ENCODE data around the gene P2RX3.

P2RX3 gene

DNA sequence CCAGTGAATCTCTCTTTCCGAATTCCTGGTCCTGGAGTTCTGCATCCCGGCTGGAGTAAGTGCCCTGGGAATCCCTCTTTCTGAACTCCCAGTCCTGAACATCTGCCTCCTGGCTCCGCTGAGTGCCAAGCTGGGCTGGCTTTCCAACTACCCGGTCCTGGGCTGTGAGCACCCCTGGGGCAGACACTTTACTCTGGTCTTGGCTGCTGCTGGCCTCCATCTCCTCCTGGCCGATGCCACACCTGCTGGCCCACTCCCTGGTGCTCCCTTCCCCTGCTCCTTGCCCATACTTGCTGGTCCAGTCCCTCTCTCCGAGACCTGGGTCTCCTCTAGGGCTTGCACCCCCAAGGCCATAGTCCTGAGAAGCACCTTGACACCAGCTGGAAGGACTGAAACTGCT, 28.1 kb upstream of the P2RX3 start:
- DNase-seq: peak in 1 of 2 experiments; percentile 27

DNA sequence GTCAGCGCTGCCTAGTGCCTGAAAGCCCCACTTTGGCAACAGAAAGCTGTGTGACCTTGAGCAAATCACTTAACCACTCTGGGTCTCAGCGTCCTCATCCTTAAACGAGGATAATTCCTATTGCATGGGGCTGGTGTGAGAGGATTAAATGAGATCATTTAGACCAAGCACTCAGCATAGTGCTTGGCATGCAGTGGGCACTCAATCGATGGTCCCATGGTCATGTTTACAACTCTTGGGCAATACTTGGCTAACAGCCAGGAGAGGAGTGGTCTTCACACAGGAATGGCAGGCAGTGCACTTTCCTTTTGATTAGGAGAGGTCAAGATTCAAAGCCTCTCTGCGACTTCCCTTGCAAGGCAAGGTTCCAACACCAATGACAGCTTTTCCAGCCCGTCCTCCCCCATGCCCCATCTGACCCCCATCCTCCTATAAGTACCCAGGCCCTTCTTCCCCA, 27.5 kb upstream of the P2RX3 start:
- DNase-seq: peak in 1 of 2 experiments; percentile 59

DNA sequence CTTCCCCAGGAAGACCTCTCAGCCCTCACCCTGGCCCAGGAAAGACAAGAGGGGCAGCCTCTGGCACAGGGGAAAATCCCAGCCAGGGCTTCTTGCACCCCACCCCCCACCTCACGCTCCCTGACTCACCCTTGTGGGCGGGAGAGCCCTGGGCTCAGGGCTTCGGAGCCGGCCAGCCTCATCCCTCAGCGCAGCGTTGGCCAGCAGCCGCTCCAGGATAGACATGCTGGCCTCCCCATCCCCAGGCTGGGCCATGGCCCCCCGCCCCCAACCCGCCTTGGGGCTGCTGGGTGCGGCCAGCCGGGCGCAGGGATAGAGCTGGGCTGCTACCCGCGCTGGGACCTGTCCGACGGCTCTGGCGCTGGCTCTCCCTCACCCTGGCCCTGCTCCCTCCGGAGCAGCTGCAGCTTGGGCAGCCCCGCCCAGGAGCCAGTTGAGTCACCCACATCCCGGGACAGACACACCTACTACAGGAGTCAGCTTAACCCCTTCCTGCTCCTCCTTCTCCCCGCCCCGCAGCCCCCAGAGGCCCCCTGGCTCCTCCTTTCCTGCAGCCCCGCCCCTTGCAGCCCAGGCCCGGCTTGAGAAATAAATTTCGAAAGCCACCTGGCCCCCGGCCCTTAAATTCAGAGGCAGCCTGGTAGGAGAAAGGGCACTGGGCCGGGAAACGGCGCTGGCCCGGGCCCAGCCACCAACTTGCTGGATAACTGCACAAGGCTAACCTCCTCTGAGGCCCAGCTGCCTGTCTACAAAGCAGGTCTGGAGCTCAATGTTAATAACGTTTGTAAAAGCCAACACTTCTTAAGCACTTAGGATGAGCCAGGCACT, 26.8 kb upstream of the P2RX3 start:
- DNase-seq: peak; percentile 89 to 95

DNA sequence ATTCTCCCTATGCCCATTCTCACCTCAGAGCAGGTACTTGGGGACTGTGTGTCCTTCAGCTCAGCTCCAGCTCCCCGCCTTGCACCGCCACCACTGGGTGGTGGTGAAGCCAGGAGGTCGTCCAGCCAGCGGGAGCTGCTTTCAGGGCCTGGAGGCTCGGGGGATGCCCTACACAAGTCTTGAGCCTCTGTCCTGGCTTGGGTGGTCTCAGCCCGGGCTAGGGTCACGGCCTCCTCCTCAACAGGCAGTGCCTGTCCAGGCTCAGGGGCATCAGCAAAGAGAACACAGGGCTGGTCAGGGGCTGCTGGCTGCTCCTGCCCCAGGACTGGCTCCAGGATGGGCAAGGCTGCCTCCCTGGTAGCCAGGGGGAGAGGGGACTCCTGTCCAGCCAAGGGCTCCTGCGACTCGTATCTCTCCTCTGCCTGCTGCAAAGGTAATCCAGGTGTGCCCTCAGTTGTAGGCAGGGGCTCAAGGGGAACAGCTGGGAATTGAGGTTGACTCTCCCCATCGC, 25.6 kb upstream of the P2RX3 start:
- no peak for DNase-seq

DNA sequence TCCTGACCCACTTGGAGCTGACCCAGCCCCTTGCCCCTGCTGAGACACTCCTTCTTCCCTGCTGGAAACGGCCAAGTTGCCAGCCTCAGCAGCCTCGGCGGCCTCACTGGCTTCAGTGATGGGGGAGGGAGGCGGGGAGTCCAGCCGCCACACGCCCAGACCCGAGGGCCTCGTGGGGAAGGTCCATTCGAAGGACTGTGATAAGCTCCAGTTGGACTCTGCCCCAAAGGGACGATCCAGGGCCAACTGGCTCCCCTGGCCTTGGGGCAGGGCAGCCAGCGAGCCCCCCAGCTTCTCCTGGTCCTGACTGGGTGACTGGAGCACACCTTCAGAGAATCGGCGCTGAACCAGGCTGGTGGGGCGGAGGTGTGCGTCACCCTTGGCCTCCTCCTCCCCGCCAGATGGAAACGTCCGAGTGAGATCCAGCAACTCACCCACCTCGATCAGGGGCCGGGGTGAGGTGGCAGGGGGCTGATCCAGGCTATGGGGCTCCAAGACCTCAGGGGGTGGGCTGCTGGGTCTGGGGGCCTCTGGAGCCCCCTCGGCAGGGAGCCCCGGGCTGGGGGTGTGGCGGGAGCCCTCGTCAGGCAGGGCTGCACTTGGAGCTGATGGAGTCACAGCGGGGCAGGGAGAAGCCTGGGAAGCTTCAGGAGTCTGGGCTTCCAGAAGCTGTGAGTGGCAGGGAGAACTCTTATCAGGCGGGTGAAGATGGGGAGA, 24.9 kb upstream of the P2RX3 start:
- no peak for DNase-seq

DNA sequence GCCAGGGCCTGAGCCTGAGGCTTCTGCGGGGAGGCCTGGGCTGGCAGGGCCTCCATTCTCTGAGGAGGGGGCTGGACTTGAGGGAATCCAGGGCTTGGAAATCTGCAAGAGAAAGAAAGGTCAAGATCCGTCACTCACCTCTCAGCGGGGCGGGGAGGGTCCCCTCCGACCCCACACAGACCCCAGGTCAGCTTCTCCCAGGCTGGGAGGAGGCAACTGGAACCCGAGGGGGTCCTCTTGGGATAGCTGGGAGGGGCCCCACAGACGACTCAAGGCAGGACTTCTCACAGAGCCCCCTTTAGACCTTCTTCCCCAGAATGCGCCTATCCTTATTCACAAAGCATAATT, 24.4 kb upstream of the P2RX3 start:
- DNase-seq: no peak

DNA sequence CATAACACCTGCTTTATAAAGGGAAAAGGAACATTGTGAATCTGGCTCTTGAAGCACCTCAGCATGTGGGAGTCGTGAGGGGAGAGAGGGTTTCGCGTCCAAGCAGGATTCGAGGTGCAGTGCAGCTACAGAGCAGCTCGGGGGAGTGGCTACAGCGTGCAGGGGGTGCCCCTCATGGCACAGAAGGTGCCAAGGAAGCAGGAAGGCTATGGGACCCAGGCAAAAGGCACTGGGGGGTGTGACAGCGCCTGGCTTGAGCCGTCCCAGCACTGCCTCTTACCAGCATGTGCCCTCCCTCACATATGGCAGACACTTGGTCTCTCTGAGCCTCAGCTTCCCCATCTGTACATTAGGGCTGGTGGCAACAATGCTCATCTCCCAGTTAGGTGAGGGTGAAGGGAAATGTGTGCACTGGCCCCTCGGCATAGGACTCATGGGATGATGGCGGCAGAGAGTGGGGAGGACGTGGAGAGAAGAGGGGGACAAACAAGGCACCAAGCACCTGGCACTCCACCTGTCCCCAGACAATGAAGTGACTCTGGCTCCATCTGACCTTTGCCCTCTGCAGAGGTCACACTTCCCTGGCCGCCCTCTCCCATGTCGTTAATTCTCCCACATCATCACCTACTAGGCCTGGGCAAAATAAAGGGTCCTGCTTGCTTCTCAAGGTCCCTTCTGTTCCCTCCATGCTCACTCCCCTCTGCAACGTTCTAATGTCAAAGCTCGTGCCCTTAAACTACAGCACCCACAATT, 23.8 kb upstream of the P2RX3 start:
- no peak for DNase-seq

DNA sequence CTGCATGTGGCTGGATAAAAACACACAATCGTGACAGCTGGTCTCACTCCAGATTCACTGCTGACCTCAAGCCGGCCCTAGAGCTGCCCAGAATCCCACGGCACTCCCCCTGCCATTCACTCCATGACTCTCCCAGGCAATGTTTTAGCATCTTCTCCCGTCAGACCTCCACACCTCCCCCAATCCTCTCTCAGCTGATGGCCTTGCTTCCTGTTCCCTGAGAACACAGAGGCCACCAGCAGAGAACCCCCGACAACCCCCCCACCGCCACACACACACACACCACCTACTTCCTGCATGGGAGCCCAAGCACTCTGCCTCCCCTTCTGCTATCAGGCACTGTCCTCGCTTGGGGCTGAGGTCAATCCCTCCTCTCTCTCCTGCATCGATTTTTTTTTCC, 22.7 kb upstream of the P2RX3 start:
- no peak for DNase-seq

DNA sequence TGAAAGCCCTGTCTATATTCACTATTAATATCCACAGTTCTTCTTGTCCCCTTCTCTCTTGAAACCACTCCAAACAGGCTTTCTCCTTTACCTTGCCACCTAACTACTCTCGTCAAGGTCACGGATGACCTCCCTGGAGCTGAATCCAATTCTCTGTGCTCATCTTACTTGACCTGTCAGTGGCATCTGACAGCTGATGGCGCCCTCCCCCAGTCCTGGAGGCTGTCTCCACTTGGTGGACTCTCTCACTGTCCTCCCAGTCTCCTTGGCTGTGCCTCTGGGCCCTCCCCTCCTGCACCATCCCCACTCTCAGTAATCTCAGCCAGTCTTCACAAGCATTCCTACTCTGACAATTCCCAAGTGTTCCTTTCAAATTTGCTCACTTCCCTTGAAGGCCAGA, 22.1 kb upstream of the P2RX3 start:
- no peak for DNase-seq

DNA sequence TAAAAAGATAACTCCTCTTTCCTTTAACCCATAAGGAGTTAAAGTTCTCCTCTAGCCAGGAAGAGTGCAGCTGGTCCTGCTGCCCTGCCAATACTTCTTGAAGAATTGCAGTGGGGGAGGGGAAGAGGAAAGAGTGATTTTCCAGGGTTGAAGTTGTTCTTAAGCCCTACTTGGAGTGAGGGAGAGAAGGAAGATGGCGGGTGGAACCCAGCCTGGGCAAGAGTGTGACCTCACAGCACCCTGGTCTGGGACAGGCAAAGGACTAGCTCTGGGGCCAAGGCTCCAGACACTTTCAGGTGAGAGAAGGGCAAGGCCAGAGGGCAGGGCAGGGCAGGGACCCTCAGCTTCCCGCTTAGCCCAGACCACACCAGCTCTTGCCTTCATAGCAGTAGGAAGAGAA, 20.0 kb upstream of the P2RX3 start:
- DNase-seq: peak in 1 of 2 experiments; percentile 46

DNA sequence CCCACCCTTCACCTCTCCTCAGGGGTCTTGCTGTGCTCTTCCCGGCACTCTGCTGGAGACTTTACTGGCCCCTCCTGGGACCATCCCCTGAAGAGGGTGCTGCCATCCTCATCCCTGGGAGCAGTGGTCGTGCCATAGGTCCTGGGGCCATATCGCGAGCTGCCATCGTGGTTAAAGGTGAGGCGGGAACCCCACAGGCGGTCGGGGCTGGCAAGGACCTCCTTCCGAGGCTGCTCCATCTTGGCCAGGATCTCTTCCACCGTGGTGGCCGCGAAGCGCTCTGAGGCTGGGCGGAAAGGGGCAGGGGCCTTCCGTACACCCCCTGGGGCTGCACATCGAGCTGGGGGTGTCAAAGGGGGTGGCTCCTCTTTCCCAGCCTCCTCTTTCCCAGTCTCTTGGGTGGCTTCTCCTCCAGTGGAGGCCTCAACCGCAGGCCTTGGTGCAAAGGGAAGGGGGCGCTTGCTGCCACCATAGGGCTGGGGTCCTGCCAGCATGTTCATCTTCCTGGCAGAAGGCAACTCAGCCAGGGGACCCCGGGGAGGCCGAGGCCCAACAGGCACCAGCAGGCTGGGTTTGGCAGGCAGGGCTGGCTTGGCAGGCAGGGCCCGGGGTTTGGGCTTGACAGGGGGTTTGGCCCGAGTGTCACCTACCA, 18.0 kb upstream of the P2RX3 start:
- peak in 1 of 2 experiments; percentile 13 for DNase-seq

DNA sequence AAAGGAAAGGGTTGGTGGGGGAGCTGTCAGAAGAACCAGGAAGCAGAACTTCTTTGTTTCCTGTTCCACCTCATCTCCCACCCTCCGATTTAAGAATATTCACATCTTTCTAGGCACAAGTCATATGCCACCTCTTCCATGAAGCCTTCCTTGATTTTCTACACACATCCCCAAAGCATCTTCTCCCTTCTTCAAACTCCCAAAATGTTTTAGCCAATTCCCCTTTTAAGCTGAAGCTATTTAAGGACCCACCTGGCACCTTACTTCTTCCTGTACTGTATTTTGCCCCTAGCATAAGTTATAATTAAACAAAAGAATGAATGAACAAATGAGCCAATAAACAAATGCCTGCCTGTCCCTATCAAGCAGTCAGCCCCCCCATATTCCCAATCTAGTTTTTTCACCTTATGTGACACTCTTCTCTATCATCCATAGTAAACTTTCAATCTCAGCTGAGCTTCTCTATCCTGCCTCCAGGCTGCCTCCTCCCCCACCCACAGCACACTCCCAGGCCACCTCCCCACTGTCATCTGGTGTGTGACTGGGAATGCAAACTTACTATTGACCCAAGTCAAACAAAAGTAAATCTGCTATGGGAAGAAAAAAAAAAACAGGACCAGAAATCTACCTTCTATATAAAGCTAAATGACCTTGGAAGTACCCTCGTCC, 17.3 kb upstream of the P2RX3 start:
- no peak for DNase-seq

DNA sequence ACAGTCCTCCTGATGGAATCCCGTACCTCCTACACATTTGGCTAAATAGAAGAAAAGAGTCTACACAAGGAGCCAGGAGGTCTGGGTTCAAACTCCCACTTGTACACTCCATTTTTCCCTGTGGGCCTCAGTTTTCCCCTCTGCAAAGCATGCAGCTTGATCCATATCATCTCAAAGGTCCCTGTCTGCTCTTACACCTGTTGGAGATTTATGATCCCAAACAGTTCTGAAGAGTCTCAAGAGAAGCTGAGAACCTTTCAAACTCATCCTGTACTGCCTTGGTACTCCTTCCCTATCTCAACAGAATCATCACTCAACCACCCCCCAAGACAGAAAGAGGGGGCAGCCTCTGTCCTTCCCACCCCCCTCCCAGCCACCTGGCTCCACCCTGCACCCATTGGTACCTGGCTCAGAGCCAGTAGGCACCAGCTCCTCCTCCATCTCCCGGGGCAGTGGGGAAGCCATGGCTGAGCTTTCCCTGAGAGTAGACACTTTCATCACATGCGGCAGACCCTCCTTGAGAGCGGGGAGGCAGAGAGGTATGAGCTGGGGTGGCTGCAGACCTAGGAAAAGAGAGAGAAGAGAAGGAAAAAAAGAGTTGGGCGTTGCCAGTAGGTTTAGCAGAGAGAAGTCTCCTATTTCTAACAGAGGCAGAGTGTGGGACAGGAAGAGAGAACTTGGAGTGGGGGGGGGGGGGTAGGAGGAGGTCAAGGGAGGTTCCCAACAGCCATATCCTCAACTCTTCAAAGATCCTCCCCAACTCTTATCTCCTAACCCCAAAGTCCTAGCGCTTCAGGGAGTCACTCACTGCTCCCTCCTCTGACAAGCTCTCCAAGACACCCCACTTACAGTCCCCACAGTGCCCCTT, 16.5 kb upstream of the P2RX3 start:
- no peak for DNase-seq

DNA sequence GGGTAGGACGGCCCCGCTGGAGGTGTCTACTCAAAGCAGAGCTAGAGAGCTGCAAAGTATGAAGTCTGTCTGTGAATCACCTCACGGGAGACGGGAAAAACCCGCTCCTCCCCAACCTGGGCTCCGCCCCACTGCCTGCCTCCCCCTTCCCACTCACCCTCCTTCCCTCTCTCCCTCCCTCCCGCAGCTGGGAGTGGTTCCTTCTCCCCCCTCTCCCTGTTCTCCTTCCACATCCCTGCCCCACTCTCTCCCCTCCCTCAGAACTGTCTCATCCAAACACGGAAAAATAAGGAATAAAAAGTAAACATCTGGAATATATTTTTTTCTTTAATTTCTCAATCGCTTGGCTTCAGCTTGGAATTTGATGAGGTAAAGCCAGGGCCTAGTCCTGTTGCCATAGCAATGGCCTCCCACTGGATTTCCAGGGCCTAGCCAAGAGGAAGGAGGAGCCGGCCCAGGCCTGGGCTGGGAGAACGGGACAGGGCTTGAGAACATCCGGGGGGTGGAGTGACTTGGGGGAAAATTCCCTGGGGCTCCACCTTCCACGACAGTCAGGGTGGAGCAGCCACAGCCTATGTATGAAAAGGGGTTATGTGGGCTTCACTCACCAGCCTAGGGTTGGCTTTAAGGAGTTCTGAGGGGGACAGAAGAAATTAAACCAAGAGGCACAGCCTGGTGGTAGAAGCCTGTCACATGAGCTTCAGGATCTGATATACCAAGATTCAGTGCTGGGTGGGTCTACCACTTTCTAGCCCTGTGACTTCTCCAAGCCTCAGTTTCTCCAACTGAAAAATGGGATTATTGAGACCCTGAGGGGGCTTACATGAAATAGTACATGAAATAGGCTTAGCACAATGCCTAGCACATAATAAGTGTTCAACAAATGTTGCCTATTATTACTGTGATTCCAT, 15.6 kb upstream of the P2RX3 start:
- DNase-seq: peak; percentile 80 to 90

DNA sequence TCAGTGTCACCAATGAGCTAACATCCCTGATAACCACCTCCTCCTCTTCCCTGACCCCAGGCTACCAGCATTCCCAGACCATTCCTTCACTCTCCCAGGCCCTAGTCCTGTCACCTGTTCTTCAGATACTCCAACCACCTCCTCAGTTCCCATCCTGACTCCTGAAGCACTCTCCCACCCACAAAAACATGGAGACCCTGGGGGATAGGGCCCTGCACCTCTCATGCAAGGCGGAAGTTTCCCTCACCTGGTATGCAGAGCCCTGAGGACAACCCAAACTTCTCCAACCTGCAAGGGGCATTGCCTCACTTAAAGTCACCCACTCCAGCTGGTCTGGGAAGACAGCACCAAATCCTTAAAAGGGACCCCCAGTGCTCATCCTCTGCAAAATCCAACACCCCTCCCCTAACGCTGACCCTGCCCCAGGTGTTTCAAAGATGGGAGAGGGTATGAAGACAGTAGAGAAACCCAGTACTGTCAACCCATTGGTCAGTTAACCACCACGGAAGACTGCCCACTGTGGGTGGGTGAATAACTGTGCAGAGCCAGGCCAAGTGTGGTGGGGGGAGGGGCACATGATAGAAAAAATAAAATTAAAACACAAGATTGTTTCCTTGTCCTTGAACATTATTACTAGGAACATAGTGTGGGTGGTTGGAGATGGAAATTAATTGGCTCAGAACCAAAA, 14.8 kb upstream of the P2RX3 start:
- peak in 1 of 2 experiments; percentile 40 for DNase-seq

DNA sequence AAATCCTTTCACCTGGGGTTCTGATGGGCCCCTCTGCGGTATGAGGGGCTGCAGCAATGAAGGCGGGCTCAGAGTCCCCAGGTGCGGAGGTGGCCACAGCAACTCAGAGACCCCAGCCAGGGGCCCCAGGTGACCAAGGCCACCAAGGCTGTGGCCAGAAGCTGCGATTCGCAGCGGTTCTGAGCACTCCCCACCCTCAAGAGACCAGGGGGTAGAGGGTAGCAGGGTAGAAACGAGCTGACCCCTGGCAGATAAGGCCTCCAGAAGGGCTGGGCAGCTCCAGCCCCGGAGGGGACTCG, 14.3 kb upstream of the P2RX3 start:
- no peak for DNase-seq

DNA sequence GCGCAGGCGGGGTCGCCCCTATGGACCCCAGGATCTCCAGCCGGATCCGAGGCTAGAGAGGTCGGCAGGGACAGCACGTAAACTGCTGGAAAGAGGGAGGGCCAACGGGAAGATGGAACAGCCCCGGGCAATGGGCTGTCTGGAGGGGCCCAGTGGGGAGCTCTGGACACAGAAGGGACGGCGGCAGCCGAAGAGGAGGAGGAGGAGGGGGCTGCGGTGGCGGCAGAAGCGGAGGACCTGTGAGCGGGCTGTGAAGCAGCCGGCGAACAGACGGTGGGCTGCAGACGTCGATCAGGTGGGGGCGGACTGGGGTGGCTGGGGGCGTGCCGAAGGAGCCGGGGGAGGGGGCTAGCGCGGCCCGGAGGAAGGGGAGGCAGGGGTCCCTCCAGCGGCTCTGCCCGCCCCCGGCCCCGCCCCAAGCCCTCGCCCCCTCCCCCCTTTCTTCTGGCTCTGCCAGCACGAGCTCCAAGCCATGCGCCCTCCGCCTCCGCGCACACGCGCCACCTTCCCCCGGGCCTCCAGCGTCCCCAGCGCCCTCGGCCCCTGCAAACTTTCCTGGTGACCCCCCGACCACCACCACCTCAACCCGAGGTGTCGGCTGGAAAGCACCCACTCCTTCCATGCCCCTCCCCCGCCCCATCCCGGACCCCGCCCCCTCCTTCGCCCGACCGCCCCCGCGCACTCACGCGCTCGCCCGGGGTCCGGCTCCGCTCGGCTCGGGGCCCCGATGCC, 13.8 kb upstream of the P2RX3 start:
- DNase-seq: peak in 1 of 2 experiments; percentile 67

DNA sequence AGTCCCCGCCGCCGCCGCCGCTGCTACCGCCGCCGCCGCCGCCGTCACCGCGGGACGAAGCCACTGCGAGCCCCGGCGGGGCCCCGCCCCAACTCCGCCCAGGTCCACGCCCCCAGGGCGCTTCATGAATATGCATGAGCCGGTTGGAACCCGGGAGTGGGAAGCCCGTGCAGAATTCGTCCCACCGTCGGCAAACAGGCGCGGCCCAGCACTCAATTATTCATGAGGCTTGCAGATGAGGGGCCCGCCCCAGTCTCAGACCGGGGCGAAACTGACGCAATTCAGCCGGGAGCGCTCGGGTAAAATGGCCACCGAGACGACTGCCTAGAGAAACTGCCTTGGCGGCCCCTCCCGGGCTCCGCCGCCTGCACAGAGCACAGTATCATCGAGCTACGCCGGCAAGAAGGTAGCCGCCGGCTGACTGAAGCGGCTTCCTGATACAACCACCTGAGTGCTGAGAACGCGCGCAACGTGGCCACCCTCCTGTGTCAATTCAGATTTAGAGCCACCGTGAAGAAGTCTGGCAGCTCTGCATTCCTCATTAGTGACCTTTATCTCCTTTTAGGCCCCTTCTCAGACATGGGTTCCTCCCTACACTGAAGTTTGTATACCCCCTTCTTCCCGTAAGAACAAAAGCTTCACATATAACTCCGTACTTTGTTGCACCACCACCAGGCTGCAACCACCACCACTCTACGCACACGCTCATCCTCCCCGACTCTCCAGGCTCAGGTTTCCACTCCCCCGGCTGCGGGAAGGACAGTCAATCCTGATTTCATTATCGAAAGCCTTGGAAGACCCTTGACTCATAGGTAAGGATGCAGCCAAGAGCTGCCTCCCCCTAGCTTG, 13.0 kb upstream of the P2RX3 start, which contains the start of gene TNKS1BP1:
Gene TNKS1BP1 (minus strand): TSS at position 67 of the 849 bp plus-strand sequence. CDS start 3,067 bp downstream, outside the sequence.
- peak; percentile 94 to 98 for DNase-seq
